ENCODE data around the gene RAE1.

DNA sequence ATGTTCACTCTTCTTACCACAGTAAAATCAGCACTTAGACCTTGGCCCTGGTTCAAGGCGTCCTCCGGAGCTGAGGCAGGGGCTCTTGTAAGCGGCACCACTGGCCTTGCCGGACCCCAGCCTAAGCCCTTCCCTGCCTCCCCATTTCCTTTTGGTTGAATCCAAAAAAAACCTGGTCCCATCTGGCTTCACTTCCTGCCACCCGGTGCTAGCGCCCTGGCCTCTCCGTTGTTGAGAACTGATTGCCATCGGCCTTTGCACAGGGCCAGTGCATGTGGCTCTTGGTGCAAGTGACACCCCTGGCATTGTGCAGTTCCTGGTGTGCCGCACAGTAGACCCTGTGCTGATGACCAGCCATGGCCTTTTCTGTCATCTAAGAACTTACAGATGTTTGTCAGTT, 21.1 kb downstream of the RAE1 start:
- TF ChIP-seq, protein P1, sequence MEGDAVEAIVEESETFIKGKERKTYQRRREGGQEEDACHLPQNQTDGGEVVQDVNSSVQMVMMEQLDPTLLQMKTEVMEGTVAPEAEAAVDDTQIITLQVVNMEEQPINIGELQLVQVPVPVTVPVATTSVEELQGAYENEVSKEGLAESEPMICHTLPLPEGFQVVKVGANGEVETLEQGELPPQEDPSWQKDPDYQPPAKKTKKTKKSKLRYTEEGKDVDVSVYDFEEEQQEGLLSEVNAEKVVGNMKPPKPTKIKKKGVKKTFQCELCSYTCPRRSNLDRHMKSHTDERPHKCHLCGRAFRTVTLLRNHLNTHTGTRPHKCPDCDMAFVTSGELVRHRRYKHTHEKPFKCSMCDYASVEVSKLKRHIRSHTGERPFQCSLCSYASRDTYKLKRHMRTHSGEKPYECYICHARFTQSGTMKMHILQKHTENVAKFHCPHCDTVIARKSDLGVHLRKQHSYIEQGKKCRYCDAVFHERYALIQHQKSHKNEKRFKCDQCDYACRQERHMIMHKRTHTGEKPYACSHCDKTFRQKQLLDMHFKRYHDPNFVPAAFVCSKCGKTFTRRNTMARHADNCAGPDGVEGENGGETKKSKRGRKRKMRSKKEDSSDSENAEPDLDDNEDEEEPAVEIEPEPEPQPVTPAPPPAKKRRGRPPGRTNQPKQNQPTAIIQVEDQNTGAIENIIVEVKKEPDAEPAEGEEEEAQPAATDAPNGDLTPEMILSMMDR (IDR thresholded peaks at IDR 0.05): no peak
- no peak for TF ChIP-seq POLR2A (IDR thresholded peaks at IDR 0.05)
